ENCODE results near the gene BLMH.
"Not testable (repeated sequence)": the region's sequence is repeated elsewhere in the genome, so short reads cannot be mapped to it uniquely, and the experiment has no call there.

Gene BLMH

GRCh38 chr17:30225919-30226553 is 65.7 kb downstream of the BLMH start:
- no peak for DNase-seq

GRCh38 chr17:30225112-30225511 is 66.6 kb downstream of the BLMH start:
- DNase-seq = no peak

- DNase-seq = no peak
These were observed 67.3 kb downstream of the BLMH start for GRCh38 chr17:30224419-30224960.

- DNase-seq = no peak
These were observed 69.0 kb downstream of the BLMH start for GRCh38 chr17:30222721-30223175.

- DNase-seq = no peak
These were observed 69.5 kb downstream of the BLMH start for GRCh38 chr17:30222251-30222650.

- DNase-seq = no peak
These were observed 70.4 kb downstream of the BLMH start for GRCh38 chr17:30221346-30221745.

- no peak for DNase-seq
These were observed 71.3 kb downstream of the BLMH start for GRCh38 chr17:30220414-30220813.

- no peak for DNase-seq
These were observed 71.9 kb downstream of the BLMH start for GRCh38 chr17:30219833-30220232.

GRCh38 chr17:30219315-30219714 is 72.4 kb downstream of the BLMH start:
- DNase-seq = no peak

- no peak for DNase-seq
These were observed 72.9 kb downstream of the BLMH start for GRCh38 chr17:30218799-30219198.

- DNase-seq = no peak
These were observed 73.9 kb downstream of the BLMH start for GRCh38 chr17:30217746-30218245.

- DNase-seq = no peak
These were observed 74.7 kb downstream of the BLMH start for GRCh38 chr17:30217054-30217453.

GRCh38 chr17:30212750-30213149 is 79.0 kb downstream of the BLMH start:
- DNase-seq = no peak

- DNase-seq = no peak
These were observed 80.4 kb downstream of the BLMH start for GRCh38 chr17:30211371-30211770.

GRCh38 chr17:30210901-30211300 is 80.8 kb downstream of the BLMH start:
- DNase-seq = no peak

- DNase-seq = no peak
These were observed 81.4 kb downstream of the BLMH start for GRCh38 chr17:30210366-30210765.

- no peak for DNase-seq
These were observed 81.8 kb downstream of the BLMH start for GRCh38 chr17:30209930-30210329.

- DNase-seq = no peak
These were observed 83.5 kb downstream of the BLMH start for GRCh38 chr17:30208214-30208613.

GRCh38 chr17:30207655-30208054 is 84.1 kb downstream of the BLMH start:
- no peak for DNase-seq

- no peak for DNase-seq
These were observed 88.2 kb downstream of the BLMH start for GRCh38 chr17:30203471-30203981.

GRCh38 chr17:30200656-30201055 is 91.1 kb downstream of the BLMH start:
- not testable (repeated sequence) for DNase-seq

- no peak for DNase-seq
These were observed 91.6 kb downstream of the BLMH start for GRCh38 chr17:30200106-30200505.

GRCh38 chr17:30199600-30199999 is 92.1 kb downstream of the BLMH start:
- no peak for DNase-seq

Data from hippocampal formation (tissue), 2 donors.